ENCODE measurements around the gene PTCH2.

Gene PTCH2

GRCh38 chr1:44842862-44843655 lies at the start of gene PTCH2:
Gene PTCH2, minus strand, starts transcription at chr1:44843253. Its CDS starts 321 bp downstream, at chr1:44842932.
- H3K4me3 ChIP-seq (ENCODE audit: low read depth, low read length): no peak within 1 kb of the TSS
- DNase-seq (ENCODE audit: low read depth): no peak
- no peak for TF ChIP-seq CTCF (IDR thresholded peaks at IDR 0.05; ENCODE audit: low read depth, low read length, missing control alignments)

- no peak for DNase-seq (ENCODE audit: low read depth)
- TF ChIP-seq CTCF (IDR thresholded peaks at IDR 0.05; ENCODE audit: low read depth, low read length, missing control alignments): no peak
- H3K4me3 ChIP-seq (ENCODE audit: low read depth, low read length): no peak overlapping the region
Measured at GRCh38 chr1:44890007-44890406, 47.0 kb upstream of the PTCH2 start.

GRCh38 chr1:44885406-44885805 lies 42.4 kb upstream of the PTCH2 start:
- H3K4me3 ChIP-seq (ENCODE audit: low read depth, low read length): no peak overlapping the region
- TF ChIP-seq CTCF (IDR thresholded peaks at IDR 0.05; ENCODE audit: low read depth, low read length, missing control alignments): no peak
- no peak for DNase-seq (ENCODE audit: low read depth)

- H3K4me3 ChIP-seq (ENCODE audit: low read depth, low read length): no peak overlapping the region
- TF ChIP-seq CTCF (IDR thresholded peaks at IDR 0.05; ENCODE audit: low read depth, low read length, missing control alignments): no peak
- DNase-seq (ENCODE audit: low read depth): no peak
Measured at GRCh38 chr1:44884746-44885145, 41.7 kb upstream of the PTCH2 start.

GRCh38 chr1:44881011-44881632 lies 38.1 kb upstream of the PTCH2 start:
- no peak for DNase-seq (ENCODE audit: low read depth)

GRCh38 chr1:44874155-44874554 lies 31.1 kb upstream of the PTCH2 start:
- TF ChIP-seq CTCF (IDR thresholded peaks at IDR 0.05; ENCODE audit: low read depth, low read length, missing control alignments): no peak
- no peak overlapping the region for H3K4me3 ChIP-seq (ENCODE audit: low read depth, low read length)
- no peak for DNase-seq (ENCODE audit: low read depth)

More at GRCh38 chr1:44881011-44881632, 38.1 kb upstream of the PTCH2 start:
- H3K4me3 ChIP-seq (ENCODE audit: low read depth, low read length): no peak overlapping the region
- no peak for TF ChIP-seq CTCF (IDR thresholded peaks at IDR 0.05; ENCODE audit: low read depth, low read length, missing control alignments)

All from GM12864 (cell line).